ENCODE measurements around the gene DMBX1.

GRCh38 chr1:46532498-46533178 lies 43.0 kb downstream of the DMBX1 start:
- TF ChIP-seq, protein P1, sequence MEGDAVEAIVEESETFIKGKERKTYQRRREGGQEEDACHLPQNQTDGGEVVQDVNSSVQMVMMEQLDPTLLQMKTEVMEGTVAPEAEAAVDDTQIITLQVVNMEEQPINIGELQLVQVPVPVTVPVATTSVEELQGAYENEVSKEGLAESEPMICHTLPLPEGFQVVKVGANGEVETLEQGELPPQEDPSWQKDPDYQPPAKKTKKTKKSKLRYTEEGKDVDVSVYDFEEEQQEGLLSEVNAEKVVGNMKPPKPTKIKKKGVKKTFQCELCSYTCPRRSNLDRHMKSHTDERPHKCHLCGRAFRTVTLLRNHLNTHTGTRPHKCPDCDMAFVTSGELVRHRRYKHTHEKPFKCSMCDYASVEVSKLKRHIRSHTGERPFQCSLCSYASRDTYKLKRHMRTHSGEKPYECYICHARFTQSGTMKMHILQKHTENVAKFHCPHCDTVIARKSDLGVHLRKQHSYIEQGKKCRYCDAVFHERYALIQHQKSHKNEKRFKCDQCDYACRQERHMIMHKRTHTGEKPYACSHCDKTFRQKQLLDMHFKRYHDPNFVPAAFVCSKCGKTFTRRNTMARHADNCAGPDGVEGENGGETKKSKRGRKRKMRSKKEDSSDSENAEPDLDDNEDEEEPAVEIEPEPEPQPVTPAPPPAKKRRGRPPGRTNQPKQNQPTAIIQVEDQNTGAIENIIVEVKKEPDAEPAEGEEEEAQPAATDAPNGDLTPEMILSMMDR (conservative IDR thresholded peaks at IDR 0.05), result peak; percentile 18
- no peak for TF ChIP-seq ZFX (IDR thresholded peaks at IDR 0.05)

All from C4-2B (cell line).